K562 (cell line): ENCODE measurements around the gene SLC12A1. TPM values are rescaled to one million over a fixed set of nuclear protein-coding genes. Genes with fewer than 3 reads are reported as not detected.

Experiments used
- ATAC-seq: fragments of 200-7000 bp; cut with Tn5 transposase; 3 replicates; pipeline ENCODE4 v1.9.1; 2020; ENCODE audit warnings: moderate library complexity
- BruUV-seq: library from RNA; stranded (reverse); fragments of 400-500 nt; replicated peaks from 2 replicates; lab custom pipeline; 2021; lab: Mats Ljungman, UMichigan
- CTCF ChIA-PET: fragments of 300-600 bp; formaldehyde crosslinking; extraction: SDS; loops from one replicate; lab custom pipeline; 2021; ENCODE audit warnings: low intra/inter-chr PET ratio; lab: Yijun Ruan, JAX
- POLR2A ChIA-PET: fragments of 300-600, 350-650 bp; sonication (Branson Sonifier 250); formaldehyde crosslinking; extraction: SDS; loops from one replicate; lab custom pipeline; 2021; ENCODE audit warnings: antibody characterized with exemption, inconsistent platforms; lab: Yijun Ruan, JAX
- DNase-seq, 4 experiments: peaks; one replicate each; pipeline versions ENCODE4 v3.0.0 to v3.0.0-alpha.2; 2011 to 2018; ENCODE audit warnings: low spot score in 3 of 4, mixed read lengths in 3 of 4; ENCODE audit errors: extremely low read depth in 1 of 4
- FAIRE-seq: peaks from 2 replicates; lab custom pipeline; 2011; peaks lifted over from hg19 to GRCh38; lab: Jason Lieb, UNC
- H2AFZ ChIP-seq: 2 replicates; pipeline ENCODE4 v1.6.0; 2011; ENCODE audit warnings: low read depth, low read length, control low read depth, inconsistent platforms
- H3K27ac ChIP-seq: fragments of 200-600 bp; 3 replicates; pipeline ENCODE4 v1.8.0; 2011; ENCODE audit warnings: low read depth, mild to moderate bottlenecking, control low read depth, inconsistent platforms, low read length, moderate library complexity, mixed read lengths; ENCODE audit errors: extremely low read depth
- H3K27me3 ChIP-seq, 2 experiments: fragments of 300-600 bp in 1 of 2; 2 replicates in 1 of 2; 3 replicates in 1 of 2; pipeline versions ENCODE4 v1.6.0 to v1.8.0; 2011; ENCODE audit warnings: inconsistent platforms in 2 of 2, low read length in 2 of 2, mild to moderate bottlenecking in 1 of 2, mixed read lengths in 1 of 2, moderate library complexity in 1 of 2; ENCODE audit not compliant: control insufficient read depth in 2 of 2, insufficient read depth in 2 of 2
- H3K36me3 ChIP-seq: fragments of 300-600 bp; 3 replicates; pipeline ENCODE4 v1.8.0; 2011; ENCODE audit warnings: mild to moderate bottlenecking, low read length, inconsistent platforms; ENCODE audit not compliant: control insufficient read depth, insufficient read depth
- H3K4me1 ChIP-seq, 2 experiments: fragments of 200-600 bp in 1 of 2; replicated peaks in 1 of 2; 2 replicates in 1 of 2; 3 replicates in 1 of 2; pipeline versions ENCODE4 v1.5.1 to v1.8.0; 2011; ENCODE audit warnings: inconsistent platforms in 2 of 2, low read length in 2 of 2, mild to moderate bottlenecking in 1 of 2, mixed read lengths in 1 of 2, moderate library complexity in 1 of 2; ENCODE audit not compliant: control insufficient read depth in 2 of 2, insufficient read depth in 2 of 2
- H3K4me2 ChIP-seq: 2 replicates; pipeline ENCODE4 v1.6.1; 2011; ENCODE audit warnings: low read length, control low read depth, inconsistent platforms, mixed read lengths; ENCODE audit not compliant: insufficient read depth
- H3K4me3 ChIP-seq: fragments of 200-600 bp; sonication (generic), shearing (Covaris generic); 2 replicates; pipeline ENCODE4 v1.5.1; 2016; ENCODE audit warnings: control low read depth, inconsistent platforms
- H3K79me2 ChIP-seq: fragments of 200-600 bp; 3 replicates; pipeline ENCODE4 v1.8.0; 2011; ENCODE audit warnings: low read length, inconsistent platforms; ENCODE audit not compliant: control insufficient read depth, insufficient read depth
- H3K9ac ChIP-seq, 2 experiments: 2 replicates each; pipeline versions ENCODE4 v1.6.0 to v1.6.1; 2011; ENCODE audit warnings: low read depth in 2 of 2, low read length in 2 of 2, control low read depth in 1 of 2, inconsistent platforms in 1 of 2, mild to moderate bottlenecking in 1 of 2, mixed read lengths in 1 of 2; ENCODE audit not compliant: insufficient read depth in 1 of 2
- H3K9me1 ChIP-seq: one replicate; pipeline ENCODE4 v1.6.0; 2011; ENCODE audit warnings: inconsistent platforms, mild to moderate bottlenecking, low read length, moderate library complexity; ENCODE audit not compliant: control insufficient read depth, insufficient read depth
- H3K9me3 ChIP-seq: replicated peaks from 2 replicates; pipeline ENCODE4 v1.5.1; 2011; ENCODE audit warnings: low read depth, low read length, inconsistent platforms; ENCODE audit not compliant: control insufficient read depth, insufficient read depth
- H4K20me1 ChIP-seq: replicated peaks from 2 replicates; pipeline ENCODE4 v1.6.1; 2011; ENCODE audit warnings: low read length, inconsistent platforms, mixed read lengths; ENCODE audit not compliant: control insufficient read depth, insufficient read depth
- ZBTB12 ChIP-seq: fragments of 250-450 bp; sonication (Bioruptor Pico); IDR thresholded peaks from 2 replicates; pipeline ENCODE4 v1.4.0; 2020
- ZNF23 ChIP-seq: fragments of 250-450 bp; sonication (Bioruptor Pico); IDR thresholded peaks from 2 replicates; pipeline ENCODE4 v1.4.0; 2020; ENCODE audit warnings: mild to moderate bottlenecking
- ZNF318 ChIP-seq, 2 experiments: fragments of 450-650 bp; IDR thresholded peaks; 2 replicates each; pipeline ENCODE4 v1.6.1; 2016; ENCODE audit warnings: mild to moderate bottlenecking in 2 of 2, borderline replicate concordance in 1 of 2, low read depth in 1 of 2, moderate library complexity in 1 of 2
- ZNF766 ChIP-seq: fragments of 200-800 bp; sonication (Bioruptor generic); conservative IDR thresholded peaks from 2 replicates; pipeline ENCODE4 v1.6.1; 2016; ENCODE audit warnings: missing genetic modification characterization, missing compliant biosample characterization
- WGBS: fragments of 100-300 bp; shearing (Covaris generic); methylation state at CpG from one replicate; pipeline ENCODE4 v1.1.6; 2016; ENCODE audit warnings: low coverage, mixed read lengths; ENCODE audit not compliant: insufficient coverage; ENCODE audit errors: missing lambda C conversion rate; 5-methylcytosine and 5-hydroxymethylcytosine counted together
- in situ Hi-C: fragments of 300-500 bp; cut with MboI; formaldehyde crosslinking; loops from 4 replicates; pipeline ENCODE4 v1.15.0; 2018; ENCODE audit warnings: inconsistent platforms, mixed read lengths
- intact Hi-C: fragments of 100-400 bp; cut with micrococcal nuclease; formaldehyde crosslinking; loops from 2 replicates; pipeline ENCODE4 v1.14.2; 2022
- polyA plus RNA-seq, 8 experiments: library from polyadenylated mRNA; depleted of rRNA in 4 of 8; stranded (reverse) in 5 of 8; unstranded in 3 of 8; fragments of >200 nt; fragmentation: Nextera tagmentation in 2 of 8; fragmentation: Illumina TruSeq in 1 of 8; extraction: Ambion mirVana in 2 of 8; extraction: Trizol in 1 of 8; gene quantifications; 2 replicates each; pipeline versions ENCODE4 v1.2.1 to v1.2.3, GENCODE V29; 2011 to 2014; ENCODE audit warnings: inconsistent platforms in 1 of 8, missing spikeins in 1 of 8
- total RNA-seq, 7 experiments: library from RNA; depleted of rRNA in 6 of 7; stranded (reverse); fragments of >200 nt in 6 of 7; fragmentation: Illumina TruSeq in 2 of 7; extraction: Trizol in 2 of 7; gene quantifications; 2 replicates each; pipeline versions ENCODE4 v1.2.1 to v1.2.3, GENCODE V29; 2011 to 2021; ENCODE audit warnings: low replicate concordance in 1 of 7

Gene SLC12A1
- total and polyA plus RNA-seq, 9 of the 15 experiments (the other 6 are each of a cell fraction or from before 2014, with no cell fraction given): not detected

GRCh38 chr15:48307586-48307985 is 101.5 kb downstream of the SLC12A1 start:
- no peak overlapping the region for H3K4me2 ChIP-seq
- no peak overlapping the region for H3K4me3 ChIP-seq
- no TSS peak for BruUV-seq
- H2AFZ ChIP-seq: no peak overlapping the region
- TF ChIP-seq ZNF766 (no peak), ZNF23 (no peak), ZNF318 (IDR thresholded peaks at IDR 0.05; ENCODE audit: borderline replicate concordance in 1 of 2, low read depth in 1 of 2) (no peak), ZBTB12 (CRISPR knock-in tag) (no peak)
- TF ChIP-seq, all 486 proteins: peak for 0
- FAIRE-seq (no peak), ATAC-seq (no peak), DNase-seq (no peak)
- Histone ChIP-seq H3K4me1 (no peaks in the 10 kb centered on the region), H3K9me3 (no peaks in the 10 kb centered on the region), H3K36me3 (no peaks in the 10 kb centered on the region), H3K9ac (no peak overlapping the region), H3K27ac (no peak overlapping the region), H4K20me1 (no peaks in the 10 kb centered on the region), H3K79me2 (no peaks in the 10 kb centered on the region), H3K9me1 (no peaks in the 10 kb centered on the region), H3K27me3 (peaks cover 0 to 4% of the 10 kb centered on the region in 2 experiments; a peak in 1 of 5 replicates)
- 0% methylated on average over 8 of the region's 8 CpGs for WGBS
- POLR2A ChIA-PET: no interaction called here
- in situ Hi-C loops (no loop called here), intact Hi-C loops (no loop called here)
- CTCF ChIA-PET: no interaction called here
